ENCODE data around the gene ATXN7L2.

The ATXN7L2 gene

GRCh38 chr1:109485001-109485400 is 1.3 kb downstream of the ATXN7L2 start:
- H3K4me3 ChIP-seq (ENCODE audit: low read length), result peak overlapping the region; percentile 86; the same call in 1 of the 2 replicates
- DNase-seq (ENCODE audit: low read depth, low spot score), result no peak
- no peaks in the 10 kb centered on the region for H3K27me3 ChIP-seq (ENCODE audit: control insufficient read depth, insufficient read depth, low read length)
- no peak overlapping the region for H3K27ac ChIP-seq (ENCODE audit: low read length)
- no CpG with 5 or more reads among the region's 3 CpGs for WGBS (ENCODE audit: insufficient coverage, insufficient read length)
- peaks cover 2% of the 10 kb centered on the region; the same call in 1 of the 2 replicates for H3K4me1 ChIP-seq (ENCODE audit: control insufficient read depth, insufficient read depth, low read length)
- peaks cover 3% of the 10 kb centered on the region; the same call in 1 of the 2 replicates for H3K36me3 ChIP-seq (ENCODE audit: control insufficient read depth, insufficient read depth, low read length)
- H3K9me3 ChIP-seq (ENCODE audit: control insufficient read depth, insufficient read depth, low read length), result no peaks in the 10 kb centered on the region

- Histone ChIP-seq H3K36me3 (ENCODE audit: control insufficient read depth, insufficient read depth, low read length) (peaks cover 3% of the 10 kb centered on the region; the same call in 1 of the 2 replicates), H3K27ac (ENCODE audit: low read length) (no peak overlapping the region), H3K27me3 (ENCODE audit: control insufficient read depth, insufficient read depth, low read length) (no peaks in the 10 kb centered on the region), H3K9me3 (ENCODE audit: control insufficient read depth, insufficient read depth, low read length) (no peaks in the 10 kb centered on the region), H3K4me1 (ENCODE audit: control insufficient read depth, insufficient read depth, low read length) (peaks cover 2% of the 10 kb centered on the region; the same call in 1 of the 2 replicates), H3K4me3 (ENCODE audit: low read length) (no peak overlapping the region)
- no CpG with 5 or more reads among the region's 5 CpGs for WGBS (ENCODE audit: insufficient coverage, insufficient read length)
- DNase-seq (ENCODE audit: low read depth, low spot score), result no peak
Observed at GRCh38 chr1:109487261-109487660, 3.6 kb downstream of the ATXN7L2 start.

- Histone ChIP-seq H3K36me3 (ENCODE audit: control insufficient read depth, insufficient read depth, low read length) (peaks cover 3% of the 10 kb centered on the region; the same call in 1 of the 2 replicates), H3K4me1 (ENCODE audit: control insufficient read depth, insufficient read depth, low read length) (peaks cover 2% of the 10 kb centered on the region), H3K27ac (ENCODE audit: low read length) (no peak overlapping the region), H3K4me3 (ENCODE audit: low read length) (no peak overlapping the region), H3K9me3 (ENCODE audit: control insufficient read depth, insufficient read depth, low read length) (no peaks in the 10 kb centered on the region), H3K27me3 (ENCODE audit: control insufficient read depth, insufficient read depth, low read length) (no peaks in the 10 kb centered on the region)
- no CpG with 5 or more reads among the region's 5 CpGs for WGBS (ENCODE audit: insufficient coverage, insufficient read length)
- DNase-seq (ENCODE audit: low read depth, low spot score), result no peak
Observed at GRCh38 chr1:109488201-109488600, 4.5 kb downstream of the ATXN7L2 start.

GRCh38 chr1:109488696-109489095 is 5.0 kb downstream of the ATXN7L2 start:
- H3K27me3 ChIP-seq (ENCODE audit: control insufficient read depth, insufficient read depth, low read length), result no peaks in the 10 kb centered on the region
- no peak for DNase-seq (ENCODE audit: low read depth, low spot score)
- H3K4me3 ChIP-seq (ENCODE audit: low read length), result no peak overlapping the region
- peaks cover 3% of the 10 kb centered on the region; the same call in 1 of the 2 replicates for H3K36me3 ChIP-seq (ENCODE audit: control insufficient read depth, insufficient read depth, low read length)
- peaks cover 2% of the 10 kb centered on the region for H3K4me1 ChIP-seq (ENCODE audit: control insufficient read depth, insufficient read depth, low read length)
- no peak overlapping the region for H3K27ac ChIP-seq (ENCODE audit: low read length)
- H3K9me3 ChIP-seq (ENCODE audit: control insufficient read depth, insufficient read depth, low read length), result no peaks in the 10 kb centered on the region
- no CpG with 5 or more reads among the region's 12 CpGs for WGBS (ENCODE audit: insufficient coverage, insufficient read length)

- Histone ChIP-seq H3K36me3 (ENCODE audit: control insufficient read depth, insufficient read depth, low read length) (peaks cover 3% of the 10 kb centered on the region; the same call in 1 of the 2 replicates), H3K4me1 (ENCODE audit: control insufficient read depth, insufficient read depth, low read length) (no peaks in the 10 kb centered on the region; the same call in 1 of the 2 replicates), H3K27me3 (ENCODE audit: control insufficient read depth, insufficient read depth, low read length) (no peaks in the 10 kb centered on the region), H3K9me3 (ENCODE audit: control insufficient read depth, insufficient read depth, low read length) (no peaks in the 10 kb centered on the region), H3K27ac (ENCODE audit: low read length) (no peak overlapping the region), H3K4me3 (ENCODE audit: low read length) (no peak overlapping the region)
- no CpG with 5 or more reads among the region's 11 CpGs for WGBS (ENCODE audit: insufficient coverage, insufficient read length)
- DNase-seq (ENCODE audit: low read depth, low spot score), result no peak
Observed at GRCh38 chr1:109490029-109490933, 6.6 kb downstream of the ATXN7L2 start.

- Histone ChIP-seq H3K27me3 (ENCODE audit: control insufficient read depth, insufficient read depth, low read length) (no peaks in the 10 kb centered on the region), H3K27ac (ENCODE audit: low read length) (no peak overlapping the region), H3K4me1 (ENCODE audit: control insufficient read depth, insufficient read depth, low read length) (no peaks in the 10 kb centered on the region; the same call in 1 of the 2 replicates), H3K4me3 (ENCODE audit: low read length) (no peak overlapping the region), H3K36me3 (ENCODE audit: control insufficient read depth, insufficient read depth, low read length) (peaks cover 3% of the 10 kb centered on the region; the same call in 1 of the 2 replicates), H3K9me3 (ENCODE audit: control insufficient read depth, insufficient read depth, low read length) (no peaks in the 10 kb centered on the region)
- no peak for DNase-seq (ENCODE audit: low read depth, low spot score)
- no CpG with 5 or more reads among the region's 11 CpGs for WGBS (ENCODE audit: insufficient coverage, insufficient read length)
Observed at GRCh38 chr1:109490934-109491302, 7.2 kb downstream of the ATXN7L2 start.

GRCh38 chr1:109491372-109491771 is 7.7 kb downstream of the ATXN7L2 start:
- Histone ChIP-seq H3K4me3 (ENCODE audit: low read length) (no peak overlapping the region), H3K27ac (ENCODE audit: low read length) (no peak overlapping the region), H3K27me3 (ENCODE audit: control insufficient read depth, insufficient read depth, low read length) (no peaks in the 10 kb centered on the region), H3K36me3 (ENCODE audit: control insufficient read depth, insufficient read depth, low read length) (peaks cover 3% of the 10 kb centered on the region; the same call in 1 of the 2 replicates), H3K4me1 (ENCODE audit: control insufficient read depth, insufficient read depth, low read length) (no peaks in the 10 kb centered on the region; the same call in 1 of the 2 replicates), H3K9me3 (ENCODE audit: control insufficient read depth, insufficient read depth, low read length) (no peaks in the 10 kb centered on the region)
- WGBS (ENCODE audit: insufficient coverage, insufficient read length), result no CpG with 5 or more reads among the region's 8 CpGs
- no peak for DNase-seq (ENCODE audit: low read depth, low spot score)

GRCh38 chr1:109492779-109493178 is 9.1 kb downstream of the ATXN7L2 start:
- peaks cover 3% of the 10 kb centered on the region; the same call in 1 of the 2 replicates for H3K36me3 ChIP-seq (ENCODE audit: control insufficient read depth, insufficient read depth, low read length)
- no peak for DNase-seq (ENCODE audit: low read depth, low spot score)
- no CpG with 5 or more reads among the region's 4 CpGs for WGBS (ENCODE audit: insufficient coverage, insufficient read length)

GRCh38 chr1:109493227-109493626 is 9.5 kb downstream of the ATXN7L2 start:
- no CpG with 5 or more reads among the region's 4 CpGs for WGBS (ENCODE audit: insufficient coverage, insufficient read length)
- H3K4me3 ChIP-seq (ENCODE audit: low read length), result no peak overlapping the region
- H3K27me3 ChIP-seq (ENCODE audit: control insufficient read depth, insufficient read depth, low read length), result no peaks in the 10 kb centered on the region
- DNase-seq (ENCODE audit: low read depth, low spot score), result no peak
- no peaks in the 10 kb centered on the region for H3K9me3 ChIP-seq (ENCODE audit: control insufficient read depth, insufficient read depth, low read length)
- peaks cover 3% of the 10 kb centered on the region; the same call in 1 of the 2 replicates for H3K36me3 ChIP-seq (ENCODE audit: control insufficient read depth, insufficient read depth, low read length)
- H3K4me1 ChIP-seq (ENCODE audit: control insufficient read depth, insufficient read depth, low read length), result peaks cover 3% of the 10 kb centered on the region; the same call in 1 of the 2 replicates
- no peak overlapping the region for H3K27ac ChIP-seq (ENCODE audit: low read length)

More at GRCh38 chr1:109492779-109493178, 9.1 kb downstream of the ATXN7L2 start:
- no peak overlapping the region for H3K4me3 ChIP-seq (ENCODE audit: low read length)
- H3K27me3 ChIP-seq (ENCODE audit: control insufficient read depth, insufficient read depth, low read length), result no peaks in the 10 kb centered on the region
- no peaks in the 10 kb centered on the region; the same call in 1 of the 2 replicates for H3K4me1 ChIP-seq (ENCODE audit: control insufficient read depth, insufficient read depth, low read length)
- H3K27ac ChIP-seq (ENCODE audit: low read length), result no peak overlapping the region
- no peaks in the 10 kb centered on the region for H3K9me3 ChIP-seq (ENCODE audit: control insufficient read depth, insufficient read depth, low read length)

- Histone ChIP-seq H3K27ac (ENCODE audit: low read length) (no peak within 1 kb of the TSS), H3K4me3 (ENCODE audit: low read length) (peak within 1 kb of the TSS; percentile 75), H3K36me3 (ENCODE audit: control insufficient read depth, insufficient read depth, low read length) (peaks cover 3% of the 10 kb centered on the region; the same call in 1 of the 2 replicates), H3K4me1 (ENCODE audit: control insufficient read depth, insufficient read depth, low read length) (peaks cover 3% of the 10 kb centered on the region; the same call in 1 of the 2 replicates), H3K27me3 (ENCODE audit: control insufficient read depth, insufficient read depth, low read length) (no peaks in the 10 kb centered on the region), H3K9me3 (ENCODE audit: control insufficient read depth, insufficient read depth, low read length) (no peaks in the 10 kb centered on the region)
- no peak for DNase-seq (ENCODE audit: low read depth, low spot score)
- no CpG with 5 or more reads among the region's 44 CpGs for WGBS (ENCODE audit: insufficient coverage, insufficient read length)
Observed at GRCh38 chr1:109493805-109494539, 10.3 kb downstream of the ATXN7L2 start, which contains the start of gene CYB561D1. Gene CYB561D1, plus strand, starts transcription at chr1:109494094. Its CDS starts 46 bp downstream, at chr1:109494140.
